ENCODE measurements around the gene ADAM23.

Gene ADAM23

DNA sequence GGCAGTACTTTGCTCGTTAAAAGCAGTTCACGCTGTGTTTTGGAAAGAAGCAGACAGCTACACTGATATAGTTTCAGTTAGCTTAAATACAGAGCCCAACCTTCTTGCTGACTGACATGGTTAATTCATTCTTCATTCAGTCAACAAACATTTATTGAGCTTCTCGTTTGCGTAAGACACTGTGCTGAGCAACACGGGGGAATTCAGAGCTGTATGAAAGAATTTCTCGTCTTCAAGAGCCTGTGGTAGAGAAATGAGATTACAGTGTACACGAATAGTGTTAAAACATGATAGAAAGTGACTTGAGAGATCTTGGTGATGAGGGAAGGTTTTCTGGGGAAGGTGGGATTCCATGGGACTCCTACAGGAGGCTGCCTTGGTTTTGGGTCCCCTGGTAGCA lies 44.7 kb downstream of the ADAM23 start:
- DNase-seq (ENCODE audit: extremely low read depth, low read depth) = no peak
- TF ChIP-seq, protein P1, sequence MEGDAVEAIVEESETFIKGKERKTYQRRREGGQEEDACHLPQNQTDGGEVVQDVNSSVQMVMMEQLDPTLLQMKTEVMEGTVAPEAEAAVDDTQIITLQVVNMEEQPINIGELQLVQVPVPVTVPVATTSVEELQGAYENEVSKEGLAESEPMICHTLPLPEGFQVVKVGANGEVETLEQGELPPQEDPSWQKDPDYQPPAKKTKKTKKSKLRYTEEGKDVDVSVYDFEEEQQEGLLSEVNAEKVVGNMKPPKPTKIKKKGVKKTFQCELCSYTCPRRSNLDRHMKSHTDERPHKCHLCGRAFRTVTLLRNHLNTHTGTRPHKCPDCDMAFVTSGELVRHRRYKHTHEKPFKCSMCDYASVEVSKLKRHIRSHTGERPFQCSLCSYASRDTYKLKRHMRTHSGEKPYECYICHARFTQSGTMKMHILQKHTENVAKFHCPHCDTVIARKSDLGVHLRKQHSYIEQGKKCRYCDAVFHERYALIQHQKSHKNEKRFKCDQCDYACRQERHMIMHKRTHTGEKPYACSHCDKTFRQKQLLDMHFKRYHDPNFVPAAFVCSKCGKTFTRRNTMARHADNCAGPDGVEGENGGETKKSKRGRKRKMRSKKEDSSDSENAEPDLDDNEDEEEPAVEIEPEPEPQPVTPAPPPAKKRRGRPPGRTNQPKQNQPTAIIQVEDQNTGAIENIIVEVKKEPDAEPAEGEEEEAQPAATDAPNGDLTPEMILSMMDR (IDR thresholded peaks at IDR 0.05; ENCODE audit: low read depth, low read length, missing control alignments) = no peak
- H3K4me3 ChIP-seq (replicated peaks; ENCODE audit: low read depth, low read length) = no peak overlapping the region

GRCh38 chr2:206488623-206489022 lies 45.3 kb downstream of the ADAM23 start:
- no peak for DNase-seq (ENCODE audit: extremely low read depth, low read depth)

GRCh38 chr2:206494061-206494460 lies 50.7 kb downstream of the ADAM23 start:
- DNase-seq (ENCODE audit: extremely low read depth, low read depth) = no peak
- TF ChIP-seq, protein P1 (IDR thresholded peaks at IDR 0.05; ENCODE audit: low read depth, low read length, missing control alignments) = no peak
- H3K4me3 ChIP-seq (replicated peaks; ENCODE audit: low read depth, low read length) = no peak overlapping the region

More at GRCh38 chr2:206488623-206489022, 45.3 kb downstream of the ADAM23 start:
- no peak overlapping the region for H3K4me3 ChIP-seq (replicated peaks; ENCODE audit: low read depth, low read length)
- TF ChIP-seq, protein P1 (IDR thresholded peaks at IDR 0.05; ENCODE audit: low read depth, low read length, missing control alignments) = no peak

DNA sequence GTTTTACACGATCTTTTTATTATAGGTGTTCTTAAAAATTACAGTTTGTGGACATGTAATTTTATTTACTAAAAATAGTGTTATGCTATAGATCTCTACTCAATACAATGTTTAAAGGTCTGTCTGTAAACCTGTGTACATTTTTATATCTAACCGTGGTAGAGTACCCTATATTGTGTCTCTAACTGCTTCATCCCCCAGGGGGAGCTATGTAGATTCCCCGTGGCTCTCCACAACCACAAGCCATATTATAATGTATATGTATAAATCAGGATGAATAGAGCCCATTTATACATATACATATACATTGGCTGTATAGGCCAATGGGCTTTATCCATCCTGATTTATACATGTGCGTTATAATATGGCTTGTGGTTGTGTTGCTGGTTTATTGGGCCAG lies 59.4 kb downstream of the ADAM23 start:
- TF ChIP-seq, protein P1 (IDR thresholded peaks at IDR 0.05; ENCODE audit: low read depth, low read length, missing control alignments) = no peak
- no peak for DNase-seq (ENCODE audit: extremely low read depth, low read depth)
- no peak overlapping the region for H3K4me3 ChIP-seq (replicated peaks; ENCODE audit: low read depth, low read length)

- H3K4me3 ChIP-seq (replicated peaks; ENCODE audit: low read depth, low read length) = no peak overlapping the region
- TF ChIP-seq, protein P1 (IDR thresholded peaks at IDR 0.05; ENCODE audit: low read depth, low read length, missing control alignments) = no peak
- no peak for DNase-seq (ENCODE audit: extremely low read depth, low read depth)
These were observed 68.0 kb downstream of the ADAM23 start for GRCh38 chr2:206511283-206511682.

DNA sequence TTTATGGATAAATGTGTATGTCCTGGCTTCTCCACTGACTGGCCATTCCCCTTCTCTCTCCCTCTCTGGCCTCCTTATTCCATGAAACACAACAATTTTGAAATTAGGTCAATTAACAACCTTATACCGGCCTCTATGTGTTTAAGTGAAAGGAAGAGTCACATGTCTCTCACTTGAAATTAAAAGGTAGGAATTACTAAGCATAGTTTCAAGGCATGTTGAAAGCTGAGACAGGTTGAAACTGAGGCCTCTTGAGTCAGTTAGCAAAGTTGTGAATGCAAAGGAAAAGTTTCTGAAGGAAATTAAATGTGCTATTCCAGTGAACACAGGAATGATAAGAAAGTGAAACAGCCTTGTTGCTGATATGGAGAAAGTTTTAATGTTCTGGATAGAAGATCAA lies 69.7 kb downstream of the ADAM23 start:
- TF ChIP-seq, protein P1 (IDR thresholded peaks at IDR 0.05; ENCODE audit: low read depth, low read length, missing control alignments) = no peak
- no peak overlapping the region for H3K4me3 ChIP-seq (replicated peaks; ENCODE audit: low read depth, low read length)
- no peak for DNase-seq (ENCODE audit: extremely low read depth, low read depth)

- DNase-seq (ENCODE audit: extremely low read depth, low read depth) = no peak
- TF ChIP-seq, protein P1 (IDR thresholded peaks at IDR 0.05; ENCODE audit: low read depth, low read length, missing control alignments) = no peak
- H3K4me3 ChIP-seq (replicated peaks; ENCODE audit: low read depth, low read length) = no peak overlapping the region
These were observed 72.2 kb downstream of the ADAM23 start for GRCh38 chr2:206515580-206515979.

Data from HFF-Myc (cell line).